Astrocyte (in vitro differentiated cells and primary cell): ENCODE data around the gene SLC39A5. TPM values are rescaled to one million over a fixed set of nuclear protein-coding genes. Genes with fewer than 3 reads are reported as not detected.
"Not testable (repeated sequence)": the region's sequence is repeated elsewhere in the genome, so short reads cannot be mapped to it uniquely, and the experiment has no call there.

Experiments
- DNase-seq: peaks from one replicate; pipeline ENCODE4 v3.0.0-alpha.2; 2010; ENCODE audit warnings: low read depth
- FAIRE-seq: peaks from 2 replicates; lab custom pipeline; 2011; peaks lifted over from hg19 to GRCh38; lab: Jason Lieb, UNC
- H2AFZ ChIP-seq: 2 replicates; pipeline ENCODE4 v1.6.0; 2012; ENCODE audit warnings: low read depth, low read length, inconsistent platforms
- H3K27ac ChIP-seq: 2 replicates; pipeline ENCODE4 v1.5.1; 2011; ENCODE audit warnings: low read depth, low read length, inconsistent platforms
- H3K27me3 ChIP-seq: 2 replicates; pipeline ENCODE4 v1.6.0; 2011; ENCODE audit warnings: low read length, inconsistent platforms; ENCODE audit not compliant: insufficient read depth
- H3K36me3 ChIP-seq: 2 replicates; pipeline ENCODE4 v1.5.1; 2011; ENCODE audit warnings: low read length, inconsistent platforms; ENCODE audit not compliant: insufficient read depth
- H3K4me1 ChIP-seq: 2 replicates; pipeline ENCODE4 v1.5.1; 2011; ENCODE audit warnings: low read length, inconsistent platforms; ENCODE audit not compliant: insufficient read depth
- H3K4me2 ChIP-seq: 2 replicates; pipeline ENCODE4 v1.6.0; 2012; ENCODE audit warnings: low read length, inconsistent platforms
- H3K4me3 ChIP-seq: 2 replicates; pipeline ENCODE4 v1.5.1; 2011; ENCODE audit warnings: low read depth, mild to moderate bottlenecking, low read length, inconsistent platforms; ENCODE audit not compliant: insufficient read depth
- H3K79me2 ChIP-seq: 2 replicates; pipeline ENCODE4 v1.6.0; 2012; ENCODE audit warnings: mild to moderate bottlenecking, low read length, inconsistent platforms; ENCODE audit not compliant: insufficient read depth
- H3K9ac ChIP-seq: 2 replicates; pipeline ENCODE4 v1.6.0; 2012; ENCODE audit warnings: mild to moderate bottlenecking, low read length, inconsistent platforms
- H3K9me3 ChIP-seq: 2 replicates; pipeline ENCODE4 v1.5.1; 2012; ENCODE audit warnings: low read depth, mild to moderate bottlenecking, low read length, inconsistent platforms; ENCODE audit not compliant: insufficient read depth
- H4K20me1 ChIP-seq: 2 replicates; pipeline ENCODE4 v1.6.0; 2012; ENCODE audit warnings: low read length, inconsistent platforms; ENCODE audit not compliant: insufficient read depth
- H3K27ac Mint-ChIP-seq: one replicate; pipeline ENCODE4 v1.8.0; 2021; ENCODE audit warnings: mild to moderate bottlenecking, mixed read lengths; ENCODE audit not compliant: unreplicated experiment
- H3K27me3 Mint-ChIP-seq: one replicate; pipeline ENCODE4 v1.8.0; 2021; ENCODE audit warnings: low read depth, mixed read lengths; ENCODE audit not compliant: unreplicated experiment
- H3K36me3 Mint-ChIP-seq: one replicate; pipeline ENCODE4 v1.8.0; 2021; ENCODE audit warnings: low read depth, mixed read lengths; ENCODE audit not compliant: unreplicated experiment
- H3K4me1 Mint-ChIP-seq: one replicate; pipeline ENCODE4 v1.8.0; 2021; ENCODE audit warnings: low read depth, mixed read lengths; ENCODE audit not compliant: unreplicated experiment
- H3K4me3 Mint-ChIP-seq: one replicate; pipeline ENCODE4 v1.8.0; 2021; ENCODE audit warnings: mild to moderate bottlenecking, moderate library complexity, mixed read lengths; ENCODE audit not compliant: unreplicated experiment
- H3K9me3 Mint-ChIP-seq: one replicate; pipeline ENCODE4 v1.8.0; 2021; ENCODE audit warnings: mild to moderate bottlenecking, mixed read lengths; ENCODE audit not compliant: unreplicated experiment
- EZH2 ChIP-seq: IDR thresholded peaks from 2 replicates; pipeline ENCODE4 v1.6.1; 2012; ENCODE audit warnings: mild to moderate bottlenecking, low read length, inconsistent platforms; ENCODE audit not compliant: insufficient read depth
- total RNA-seq: library from RNA; stranded (reverse); gene quantifications from 2 replicates; pipeline ENCODE4 v1.2.1, GENCODE V29; 2021
- TF ChIP-seq, protein P1 (sequence below): IDR thresholded peaks from 2 replicates; pipeline ENCODE4 v1.5.1; 2011; ENCODE audit warnings: low read depth, mild to moderate bottlenecking, inconsistent platforms, low read length, moderate library complexity; ENCODE audit not compliant: insufficient read depth

The SLC39A5 gene
- total RNA-seq, 1 donor from 2014 or later: 0.39 TPM

DNA sequence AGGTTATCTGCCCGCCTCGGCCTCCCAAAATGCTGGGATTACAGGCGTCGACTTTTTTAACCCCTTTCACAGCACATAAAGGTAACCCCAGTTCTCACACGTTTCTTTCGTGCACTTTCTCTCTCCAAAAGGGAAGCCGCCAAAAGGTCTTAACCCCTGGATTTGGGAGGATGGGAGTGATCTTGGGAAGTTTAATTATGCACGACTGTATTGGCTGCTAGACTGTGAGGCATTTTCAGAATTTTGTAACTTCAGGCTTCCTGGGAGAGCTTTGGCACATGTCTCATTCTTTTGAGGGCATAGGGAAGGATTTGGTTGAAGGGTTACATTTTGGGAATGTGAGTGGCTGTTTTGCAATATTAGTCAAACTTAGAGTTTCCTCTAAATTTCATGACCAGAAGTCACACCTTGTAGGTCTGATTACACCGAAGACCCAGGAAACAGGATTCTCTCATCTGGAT lies 39.1 kb upstream of the SLC39A5 start:
- peaks cover 29% of the 10 kb centered on the region for H3K79me2 ChIP-seq
- peak overlapping the region; percentile 100 for H3K4me2 ChIP-seq
- peaks cover 13% of the 10 kb centered on the region for H3K4me1 ChIP-seq
- H3K9me3 ChIP-seq: no peaks in the 10 kb centered on the region
- peaks cover 8% of the 10 kb centered on the region for H3K36me3 ChIP-seq
- peaks cover 2% of the 10 kb centered on the region for H3K36me3 Mint-ChIP-seq
- H3K27me3 Mint-ChIP-seq: no peaks in the 10 kb centered on the region
- no peak overlapping the region for H3K9ac ChIP-seq
- H3K27ac ChIP-seq: no peak overlapping the region
- no peak overlapping the region for H2AFZ ChIP-seq
- peaks cover 6% of the 10 kb centered on the region for H3K4me1 Mint-ChIP-seq
- H4K20me1 ChIP-seq: peaks cover 23% of the 10 kb centered on the region
- peak overlapping the region; percentile 93 for H3K27ac Mint-ChIP-seq
- FAIRE-seq (no peak), DNase-seq (no peak)
- peak overlapping the region; percentile 96 for H3K4me3 Mint-ChIP-seq
- no peak for TF ChIP-seq EZH2
- TF ChIP-seq, protein P1, sequence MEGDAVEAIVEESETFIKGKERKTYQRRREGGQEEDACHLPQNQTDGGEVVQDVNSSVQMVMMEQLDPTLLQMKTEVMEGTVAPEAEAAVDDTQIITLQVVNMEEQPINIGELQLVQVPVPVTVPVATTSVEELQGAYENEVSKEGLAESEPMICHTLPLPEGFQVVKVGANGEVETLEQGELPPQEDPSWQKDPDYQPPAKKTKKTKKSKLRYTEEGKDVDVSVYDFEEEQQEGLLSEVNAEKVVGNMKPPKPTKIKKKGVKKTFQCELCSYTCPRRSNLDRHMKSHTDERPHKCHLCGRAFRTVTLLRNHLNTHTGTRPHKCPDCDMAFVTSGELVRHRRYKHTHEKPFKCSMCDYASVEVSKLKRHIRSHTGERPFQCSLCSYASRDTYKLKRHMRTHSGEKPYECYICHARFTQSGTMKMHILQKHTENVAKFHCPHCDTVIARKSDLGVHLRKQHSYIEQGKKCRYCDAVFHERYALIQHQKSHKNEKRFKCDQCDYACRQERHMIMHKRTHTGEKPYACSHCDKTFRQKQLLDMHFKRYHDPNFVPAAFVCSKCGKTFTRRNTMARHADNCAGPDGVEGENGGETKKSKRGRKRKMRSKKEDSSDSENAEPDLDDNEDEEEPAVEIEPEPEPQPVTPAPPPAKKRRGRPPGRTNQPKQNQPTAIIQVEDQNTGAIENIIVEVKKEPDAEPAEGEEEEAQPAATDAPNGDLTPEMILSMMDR: no peak
- no peak overlapping the region for H3K4me3 ChIP-seq
- H3K27me3 ChIP-seq: no peaks in the 10 kb centered on the region
- H3K9me3 Mint-ChIP-seq: no peaks in the 10 kb centered on the region

DNA sequence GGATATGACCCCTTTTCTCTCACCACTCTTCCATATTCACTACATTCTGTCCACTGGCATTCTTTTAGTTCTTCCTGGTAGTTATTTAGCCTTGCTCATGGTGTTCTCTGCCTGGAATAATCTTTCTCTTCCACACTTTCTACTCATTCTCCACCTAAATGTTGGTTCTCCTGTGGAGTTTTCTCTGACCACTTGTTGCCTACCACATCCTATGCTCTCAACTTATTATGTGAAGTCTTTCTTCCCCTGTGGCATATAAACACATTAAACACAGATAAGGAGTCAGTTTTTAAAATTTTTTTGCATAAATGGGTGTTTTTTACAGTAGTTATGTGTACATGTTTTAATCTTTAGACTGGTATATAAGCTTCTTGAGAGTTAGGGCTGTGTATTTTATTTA lies 37.3 kb upstream of the SLC39A5 start:
- Histone ChIP-seq H3K36me3 (no peaks in the 10 kb centered on the region), H3K4me1 (peaks cover 18% of the 10 kb centered on the region), H3K9me3 (no peaks in the 10 kb centered on the region), H3K4me3 (no peak overlapping the region), H4K20me1 (peaks cover 12% of the 10 kb centered on the region), H2AFZ (no peak overlapping the region), H3K27ac (no peak overlapping the region), H3K27me3 (no peaks in the 10 kb centered on the region), H3K4me2 (no peak overlapping the region), H3K9ac (no peak overlapping the region), H3K79me2 (peaks cover 13% of the 10 kb centered on the region)
- no peak for DNase-seq
- no peaks in the 10 kb centered on the region for H3K9me3 Mint-ChIP-seq
- FAIRE-seq: no peak
- no peaks in the 10 kb centered on the region for H3K27me3 Mint-ChIP-seq
- peak overlapping the region; percentile 3 for H3K4me3 Mint-ChIP-seq
- H3K36me3 Mint-ChIP-seq: no peaks in the 10 kb centered on the region
- H3K27ac Mint-ChIP-seq: no peak overlapping the region
- peaks cover 5% of the 10 kb centered on the region for H3K4me1 Mint-ChIP-seq
- no peak for TF ChIP-seq EZH2
- TF ChIP-seq, protein P1: no peak

DNA sequence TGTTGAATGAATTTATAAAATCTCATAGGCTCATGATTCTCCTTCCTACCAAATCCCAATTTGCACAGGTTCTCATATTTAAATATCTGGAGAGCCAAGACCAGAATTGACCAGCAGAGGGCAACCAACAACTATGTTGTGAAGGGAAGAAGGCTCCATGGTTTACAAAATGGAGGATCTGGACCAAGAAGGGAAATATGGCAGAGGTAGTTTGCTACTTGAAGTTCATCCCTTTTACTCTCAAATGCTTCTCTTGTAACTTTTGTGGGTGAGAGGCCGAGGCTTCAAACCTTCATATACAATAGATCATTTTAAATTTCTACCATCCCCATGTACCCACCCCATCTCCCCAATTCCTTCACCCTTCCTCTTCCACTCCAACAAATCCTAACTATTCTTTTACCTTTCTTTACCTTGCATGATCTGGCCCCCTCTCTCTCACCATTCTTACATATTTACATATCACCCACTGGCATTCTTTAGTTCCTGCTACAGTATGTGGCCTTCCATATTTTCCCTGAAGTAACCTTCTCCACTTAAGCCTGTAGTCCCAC lies 36.7 kb upstream of the SLC39A5 start:
- Histone ChIP-seq H3K4me2 (no peak overlapping the region), H3K36me3 (no peaks in the 10 kb centered on the region), H2AFZ (peak overlapping the region; percentile 53), H3K9ac (no peak overlapping the region), H3K27ac (no peak overlapping the region), H3K79me2 (peaks cover 8% of the 10 kb centered on the region), H3K27me3 (no peaks in the 10 kb centered on the region), H3K4me3 (no peak overlapping the region), H3K4me1 (peaks cover 12% of the 10 kb centered on the region), H4K20me1 (peaks cover 7% of the 10 kb centered on the region), H3K9me3 (no peaks in the 10 kb centered on the region)
- Mint-ChIP-seq H3K27ac (no peak overlapping the region), H3K27me3 (no peaks in the 10 kb centered on the region), H3K4me1 (peaks cover 5% of the 10 kb centered on the region), H3K4me3 (peak overlapping the region; percentile 3), H3K9me3 (no peaks in the 10 kb centered on the region), H3K36me3 (no peaks in the 10 kb centered on the region)
- no peak for FAIRE-seq
- TF ChIP-seq, protein P1: peak; percentile 96
- TF ChIP-seq EZH2: no peak
- peak; percentile 61 for DNase-seq

DNA sequence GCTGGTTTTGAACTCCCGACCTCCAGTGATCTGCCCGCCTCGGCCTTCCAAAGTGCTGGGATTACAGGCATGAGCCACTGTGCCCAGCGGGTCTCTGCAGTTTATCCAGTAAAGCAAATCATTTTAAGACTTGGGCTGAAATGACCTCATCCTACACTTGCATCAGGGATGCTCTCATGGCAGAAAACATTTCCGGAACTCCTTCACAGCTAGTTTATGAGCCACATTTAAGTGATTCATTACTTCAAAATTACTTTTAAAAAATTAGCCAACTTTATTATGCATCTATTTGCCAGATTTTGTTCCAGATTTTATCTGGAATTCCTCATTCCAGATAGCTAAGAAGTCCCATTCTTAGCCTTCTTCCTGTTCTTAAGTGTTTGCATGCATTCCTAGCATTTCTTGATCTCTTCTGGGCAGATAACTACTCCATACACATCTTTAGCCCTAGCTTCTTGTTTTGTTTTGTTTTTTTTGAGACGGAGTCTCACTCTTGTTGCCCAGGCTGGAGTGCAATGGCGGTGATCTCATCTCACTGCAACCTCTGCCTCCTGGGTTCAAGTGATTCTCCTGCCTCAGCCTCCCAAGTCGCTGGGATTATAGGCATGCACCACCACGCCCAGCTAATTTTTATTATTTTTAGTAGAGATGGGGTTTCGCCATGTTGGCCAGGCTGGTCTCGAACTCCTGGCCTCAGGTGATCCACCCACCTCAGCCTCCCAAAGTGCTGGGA lies 32.9 kb upstream of the SLC39A5 start:
- H3K4me1 Mint-ChIP-seq: peaks cover 11% of the 10 kb centered on the region
- not testable (repeated sequence) for H3K36me3 Mint-ChIP-seq, H3K4me3 ChIP-seq, H3K27ac ChIP-seq, H3K9ac ChIP-seq, H3K9me3 Mint-ChIP-seq, H2AFZ ChIP-seq, H3K9me3 ChIP-seq, H3K36me3 ChIP-seq, H3K4me3 Mint-ChIP-seq, H3K27me3 ChIP-seq, H3K4me2 ChIP-seq, H4K20me1 ChIP-seq, H3K79me2 ChIP-seq, H3K27me3 Mint-ChIP-seq, H3K4me1 ChIP-seq
- FAIRE-seq: peak; percentile 74
- H3K27ac Mint-ChIP-seq: peak overlapping the region; percentile 2
- DNase-seq: peak; percentile 97
